DND-41 (cell line): ENCODE results near the gene PRAMEF18.
"Not testable (repeated sequence)": the region's sequence is repeated elsewhere in the genome, so short reads cannot be mapped to it uniquely, and the experiment has no call there.

Experiments used
- CTCF ChIP-seq: IDR thresholded peaks from 2 replicates; pipeline ENCODE4 v1.5.1; 2012; ENCODE audit warnings: borderline replicate concordance, low read length, moderate library complexity, mild to moderate bottlenecking; ENCODE audit not compliant: poor library complexity, severe bottlenecking; ENCODE audit errors: extremely low read depth
- EZH2 ChIP-seq: IDR thresholded peaks from 3 replicates; pipeline ENCODE4 v1.6.1; 2012; ENCODE audit warnings: borderline replicate concordance, low read depth, mild to moderate bottlenecking, moderate library complexity, low read length, inconsistent platforms; ENCODE audit not compliant: severe bottlenecking

DNA sequence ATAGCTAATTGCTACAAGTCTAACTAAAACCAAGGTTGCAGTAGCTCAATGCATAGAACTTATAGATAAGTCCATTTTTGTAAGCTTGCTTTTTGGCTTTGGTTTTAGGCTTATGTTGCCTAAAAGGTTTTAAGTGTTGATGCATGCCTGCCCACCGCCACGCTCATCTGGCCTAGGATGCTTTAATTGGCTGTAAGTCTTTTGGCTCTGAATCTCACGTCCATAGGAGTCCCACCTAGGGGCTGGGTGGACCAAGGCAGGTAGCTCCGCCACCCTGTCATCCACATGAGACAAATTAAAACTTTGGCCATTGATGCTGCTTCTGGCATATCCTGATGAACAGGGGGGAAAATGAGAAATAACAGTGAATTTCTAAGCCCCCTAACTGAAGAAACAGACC is 11.6 kb upstream of the PRAMEF18 start:
- TF ChIP-seq CTCF, EZH2: not testable (repeated sequence)
